Measurements from ENCODE around the gene HUWE1. TPM values are rescaled to one million over a fixed set of nuclear protein-coding genes. Genes with fewer than 3 reads are reported as not detected.

Gene HUWE1
- total and polyA plus RNA-seq, 9 of the 15 experiments (the other 6 are each of a cell fraction or from before 2014, with no cell fraction given) = 23.9 to 204 (median 65.1) TPM

DNA sequence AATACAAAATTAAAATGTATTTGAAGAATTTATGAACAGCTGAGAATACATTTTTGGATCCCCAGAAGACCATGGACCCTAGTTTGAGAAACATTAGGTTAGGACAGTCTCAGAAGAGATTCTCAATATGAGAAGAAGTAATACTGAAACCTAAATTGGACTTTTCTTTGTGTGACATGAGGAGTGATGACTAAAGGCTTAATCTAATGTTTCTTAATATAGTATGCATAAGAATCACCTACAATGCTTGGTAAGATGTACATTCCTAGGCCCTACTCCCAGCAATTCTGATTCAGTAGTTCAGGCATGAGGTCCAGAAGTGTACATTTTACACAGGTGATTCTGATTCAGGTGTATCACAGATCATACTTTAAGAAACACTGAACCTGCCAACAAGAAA, 31.6 kb upstream of the HUWE1 start:
- Histone ChIP-seq H3K9me1 (ENCODE audit: control insufficient read depth, insufficient read depth, low read length) (no peaks in the 10 kb centered on the region), H4K20me1 (replicated peaks; ENCODE audit: control insufficient read depth, insufficient read depth, low read length) (no peaks in the 10 kb centered on the region), H3K4me3 (no peak overlapping the region), H2AFZ (ENCODE audit: low read depth, low read length) (no peak overlapping the region), H3K9ac (ENCODE audit: insufficient read depth in 1 of 2, low read depth in 2 of 2, low read length in 2 of 2) (no peak overlapping the region), H3K27ac (ENCODE audit: extremely low read depth, low read depth, low read length) (no peak overlapping the region), H3K79me2 (ENCODE audit: control insufficient read depth, insufficient read depth, low read length) (no peaks in the 10 kb centered on the region), H3K4me2 (ENCODE audit: insufficient read depth, low read length) (no peak overlapping the region), H3K4me1 (replicated peaks in 1 of 2; ENCODE audit: control insufficient read depth in 2 of 2, insufficient read depth in 2 of 2, low read length in 2 of 2) (peaks cover 0 to 10% of the 10 kb centered on the region in 2 experiments; a peak in 2 of 5 replicates), H3K36me3 (ENCODE audit: control insufficient read depth, insufficient read depth, low read length) (no peaks in the 10 kb centered on the region), H3K9me3 (replicated peaks; ENCODE audit: control insufficient read depth, insufficient read depth, low read depth, low read length) (no peaks in the 10 kb centered on the region), H3K27me3 (ENCODE audit: control insufficient read depth in 2 of 2, insufficient read depth in 2 of 2, low read length in 2 of 2) (no peaks in the 10 kb centered on the region)
- ChIA-PET CTCF (ENCODE audit: low intra/inter-chr PET ratio) (no interaction called here), POLR2A (no interaction called here)
- FAIRE-seq = no peak
- no TSS peak for BruUV-seq (replicated peaks)
- no peak for ATAC-seq
- in situ Hi-C loops (cut with MboI) (no loop called here), intact Hi-C loops (cut with micrococcal nuclease) (no loop called here)
- TF ChIP-seq ZNF124 (CRISPR knock-in tag; IDR thresholded peaks at IDR 0.05) (no peak), BRD9 (IDR thresholded peaks at IDR 0.05; ENCODE audit: low read depth, partially characterized antibody) (no peak), STAG1 (CRISPR knock-in tag; IDR thresholded peaks at IDR 0.05; ENCODE audit: borderline replicate concordance) (no peak), SMARCA5 (IDR thresholded peaks at IDR 0.05) (no peak), TAF1 (IDR thresholded peaks at IDR 0.05; ENCODE audit: control insufficient read depth, extremely low read depth, insufficient read depth, low read length, severe bottlenecking) (no peak), TEAD1 (CRISPR knock-in tag; IDR thresholded peaks at IDR 0.05) (no peak), HMG20A (CRISPR knock-in tag; conservative IDR thresholded peaks at IDR 0.05) (no peak), ZNF174 (CRISPR knock-in tag; IDR thresholded peaks at IDR 0.05) (no peak), RCOR1 (IDR thresholded peaks at IDR 0.05; ENCODE audit: borderline replicate concordance in 1 of 2, low read depth in 2 of 2, low read length in 2 of 2) (no peak)
- TF ChIP-seq, protein P1, sequence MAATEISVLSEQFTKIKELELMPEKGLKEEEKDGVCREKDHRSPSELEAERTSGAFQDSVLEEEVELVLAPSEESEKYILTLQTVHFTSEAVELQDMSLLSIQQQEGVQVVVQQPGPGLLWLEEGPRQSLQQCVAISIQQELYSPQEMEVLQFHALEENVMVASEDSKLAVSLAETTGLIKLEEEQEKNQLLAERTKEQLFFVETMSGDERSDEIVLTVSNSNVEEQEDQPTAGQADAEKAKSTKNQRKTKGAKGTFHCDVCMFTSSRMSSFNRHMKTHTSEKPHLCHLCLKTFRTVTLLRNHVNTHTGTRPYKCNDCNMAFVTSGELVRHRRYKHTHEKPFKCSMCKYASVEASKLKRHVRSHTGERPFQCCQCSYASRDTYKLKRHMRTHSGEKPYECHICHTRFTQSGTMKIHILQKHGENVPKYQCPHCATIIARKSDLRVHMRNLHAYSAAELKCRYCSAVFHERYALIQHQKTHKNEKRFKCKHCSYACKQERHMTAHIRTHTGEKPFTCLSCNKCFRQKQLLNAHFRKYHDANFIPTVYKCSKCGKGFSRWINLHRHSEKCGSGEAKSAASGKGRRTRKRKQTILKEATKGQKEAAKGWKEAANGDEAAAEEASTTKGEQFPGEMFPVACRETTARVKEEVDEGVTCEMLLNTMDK (IDR thresholded peaks at IDR 0.05; ENCODE audit: borderline replicate concordance, insufficient read depth, low read depth, low read length, poor library complexity, severe bottlenecking) = no peak
- TF ChIP-seq, protein P2, sequence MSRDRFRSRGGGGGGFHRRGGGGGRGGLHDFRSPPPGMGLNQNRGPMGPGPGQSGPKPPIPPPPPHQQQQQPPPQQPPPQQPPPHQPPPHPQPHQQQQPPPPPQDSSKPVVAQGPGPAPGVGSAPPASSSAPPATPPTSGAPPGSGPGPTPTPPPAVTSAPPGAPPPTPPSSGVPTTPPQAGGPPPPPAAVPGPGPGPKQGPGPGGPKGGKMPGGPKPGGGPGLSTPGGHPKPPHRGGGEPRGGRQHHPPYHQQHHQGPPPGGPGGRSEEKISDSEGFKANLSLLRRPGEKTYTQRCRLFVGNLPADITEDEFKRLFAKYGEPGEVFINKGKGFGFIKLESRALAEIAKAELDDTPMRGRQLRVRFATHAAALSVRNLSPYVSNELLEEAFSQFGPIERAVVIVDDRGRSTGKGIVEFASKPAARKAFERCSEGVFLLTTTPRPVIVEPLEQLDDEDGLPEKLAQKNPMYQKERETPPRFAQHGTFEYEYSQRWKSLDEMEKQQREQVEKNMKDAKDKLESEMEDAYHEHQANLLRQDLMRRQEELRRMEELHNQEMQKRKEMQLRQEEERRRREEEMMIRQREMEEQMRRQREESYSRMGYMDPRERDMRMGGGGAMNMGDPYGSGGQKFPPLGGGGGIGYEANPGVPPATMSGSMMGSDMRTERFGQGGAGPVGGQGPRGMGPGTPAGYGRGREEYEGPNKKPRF (IDR thresholded peaks at IDR 0.05; ENCODE audit: low read depth, low read length) = no peak
- TF ChIP-seq, protein P3, sequence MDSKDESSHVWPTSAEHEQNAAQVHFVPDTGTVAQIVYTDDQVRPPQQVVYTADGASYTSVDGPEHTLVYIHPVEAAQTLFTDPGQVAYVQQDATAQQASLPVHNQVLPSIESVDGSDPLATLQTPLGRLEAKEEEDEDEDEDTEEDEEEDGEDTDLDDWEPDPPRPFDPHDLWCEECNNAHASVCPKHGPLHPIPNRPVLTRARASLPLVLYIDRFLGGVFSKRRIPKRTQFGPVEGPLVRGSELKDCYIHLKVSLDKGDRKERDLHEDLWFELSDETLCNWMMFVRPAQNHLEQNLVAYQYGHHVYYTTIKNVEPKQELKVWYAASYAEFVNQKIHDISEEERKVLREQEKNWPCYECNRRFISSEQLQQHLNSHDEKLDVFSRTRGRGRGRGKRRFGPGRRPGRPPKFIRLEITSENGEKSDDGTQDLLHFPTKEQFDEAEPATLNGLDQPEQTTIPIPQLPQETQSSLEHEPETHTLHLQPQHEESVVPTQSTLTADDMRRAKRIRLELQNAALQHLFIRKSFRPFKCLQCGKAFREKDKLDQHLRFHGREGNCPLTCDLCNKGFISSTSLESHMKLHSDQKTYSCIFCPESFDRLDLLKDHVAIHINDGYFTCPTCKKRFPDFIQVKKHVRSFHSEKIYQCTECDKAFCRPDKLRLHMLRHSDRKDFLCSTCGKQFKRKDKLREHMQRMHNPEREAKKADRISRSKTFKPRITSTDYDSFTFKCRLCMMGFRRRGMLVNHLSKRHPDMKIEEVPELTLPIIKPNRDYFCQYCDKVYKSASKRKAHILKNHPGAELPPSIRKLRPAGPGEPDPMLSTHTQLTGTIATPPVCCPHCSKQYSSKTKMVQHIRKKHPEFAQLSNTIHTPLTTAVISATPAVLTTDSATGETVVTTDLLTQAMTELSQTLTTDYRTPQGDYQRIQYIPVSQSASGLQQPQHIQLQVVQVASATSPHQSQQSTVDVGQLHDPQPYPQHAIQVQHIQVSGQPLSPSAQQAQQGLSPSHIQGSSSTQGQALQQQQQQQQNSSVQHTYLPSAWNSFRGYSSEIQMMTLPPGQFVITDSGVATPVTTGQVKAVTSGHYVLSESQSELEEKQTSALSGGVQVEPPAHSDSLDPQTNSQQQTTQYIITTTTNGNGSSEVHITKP (IDR thresholded peaks at IDR 0.05; ENCODE audit: partially characterized antibody) = no peak
- no peak for DNase-seq (ENCODE audit: extremely low read depth in 1 of 4, low spot score in 3 of 4)

All from K562 (cell line).